Measurements from ENCODE around the gene LRATD1. TPM values are rescaled to one million over a fixed set of nuclear protein-coding genes. Genes with fewer than 3 reads are reported as not detected.

LRATD1 gene
- polyA plus RNA-seq, 3 donors = not detected

- H3K79me2 ChIP-seq (ENCODE audit: insufficient read depth, low read length) = no peaks in the 10 kb centered on the region
- H3K36me3 ChIP-seq (replicated peaks in 1 of 2; ENCODE audit: control insufficient read depth in 1 of 2, insufficient read depth in 2 of 2, low read length in 2 of 2) = no peaks in the 10 kb centered on the region
- no peak overlapping the region for H3K9ac ChIP-seq (ENCODE audit: insufficient read depth, low read length, poor library complexity, severe bottlenecking)
- no peaks in the 10 kb centered on the region for H4K20me1 ChIP-seq (ENCODE audit: insufficient read depth, low read length)
- intact Hi-C loops (cut with micrococcal nuclease) = no loop called here
- no peaks in the 10 kb centered on the region for H3K4me1 ChIP-seq (ENCODE audit: control insufficient read depth in 1 of 2, insufficient read depth in 2 of 2, low read length in 2 of 2)
- no peak for TF ChIP-seq CTCF (IDR thresholded peaks at IDR 0.05)
- H3K27me3 ChIP-seq (ENCODE audit: control insufficient read depth in 2 of 2, insufficient read depth in 2 of 2, low read length in 2 of 2) = peaks cover 44 to 74% of the 10 kb centered on the region in 2 donors
- H2AFZ ChIP-seq (ENCODE audit: insufficient read depth, low read depth, low read length, poor library complexity, severe bottlenecking) = no peak overlapping the region
- no peak overlapping the region for H3K27ac Mint-ChIP-seq
- peaks cover 0 to 30% of the 10 kb centered on the region in 2 donors for H3K9me3 ChIP-seq (replicated peaks in 1 of 2; ENCODE audit: control insufficient read depth in 1 of 2, insufficient read depth in 1 of 2, low read length in 2 of 2)
- no peak overlapping the region for H3K27ac ChIP-seq (ENCODE audit: low read depth in 1 of 2, low read length in 2 of 2)
- H3K27me3 Mint-ChIP-seq (ENCODE audit: low read depth in 3 of 3) = peaks cover 63 to 69% (median 67%) of the 10 kb centered on the region in 3 donors
- peaks cover 0 to 20% (median 7%) of the 10 kb centered on the region in 7 donors for H3K9me3 Mint-ChIP-seq
- 17% methylated on average over 12 of the region's 13 CpGs for WGBS (ENCODE audit: insufficient coverage)
- no peaks in the 10 kb centered on the region for H3K4me1 Mint-ChIP-seq
- no peak for DNase-seq
- H3K4me3 ChIP-seq (replicated peaks in 1 of 3; ENCODE audit: low read depth in 2 of 3, low read length in 3 of 3) = no peak overlapping the region
- H3K36me3 Mint-ChIP-seq = no peaks in the 10 kb centered on the region
- H3K4me2 ChIP-seq (replicated peaks; ENCODE audit: extremely low read depth, low read length, poor library complexity, severe bottlenecking) = no peak overlapping the region
- H3K4me3 Mint-ChIP-seq = peak overlapping the region in 1 of 2 donors; percentile 85
Measured at GRCh38 chr2:14633061-14633460, 544 bp downstream of the LRATD1 start.

GRCh38 chr2:14633461-14634181 lies 1.1 kb downstream of the LRATD1 start:
- H3K27ac Mint-ChIP-seq = no peak overlapping the region
- Histone ChIP-seq H3K9ac (ENCODE audit: insufficient read depth, low read length, poor library complexity, severe bottlenecking) (no peak overlapping the region), H3K27ac (ENCODE audit: low read depth in 1 of 2, low read length in 2 of 2) (no peak overlapping the region), H3K27me3 (ENCODE audit: control insufficient read depth in 2 of 2, insufficient read depth in 2 of 2, low read length in 2 of 2) (peaks cover 44 to 74% of the 10 kb centered on the region in 2 donors), H3K4me3 (replicated peaks in 1 of 3; ENCODE audit: low read depth in 2 of 3, low read length in 3 of 3) (no peak overlapping the region), H2AFZ (ENCODE audit: insufficient read depth, low read depth, low read length, poor library complexity, severe bottlenecking) (no peak overlapping the region), H3K4me2 (replicated peaks; ENCODE audit: extremely low read depth, low read length, poor library complexity, severe bottlenecking) (no peak overlapping the region), H3K79me2 (ENCODE audit: insufficient read depth, low read length) (no peaks in the 10 kb centered on the region), H3K9me3 (replicated peaks in 1 of 2; ENCODE audit: control insufficient read depth in 1 of 2, insufficient read depth in 1 of 2, low read length in 2 of 2) (peaks cover 0 to 30% of the 10 kb centered on the region in 2 donors), H3K4me1 (ENCODE audit: control insufficient read depth in 1 of 2, insufficient read depth in 2 of 2, low read length in 2 of 2) (no peaks in the 10 kb centered on the region), H3K36me3 (replicated peaks in 1 of 2; ENCODE audit: control insufficient read depth in 1 of 2, insufficient read depth in 2 of 2, low read length in 2 of 2) (no peaks in the 10 kb centered on the region), H4K20me1 (ENCODE audit: insufficient read depth, low read length) (no peaks in the 10 kb centered on the region)
- no peak for DNase-seq
- H3K27me3 Mint-ChIP-seq (ENCODE audit: low read depth in 3 of 3) = peaks cover 62 to 69% (median 67%) of the 10 kb centered on the region in 3 donors
- no peaks in the 10 kb centered on the region for H3K36me3 Mint-ChIP-seq
- TF ChIP-seq CTCF (IDR thresholded peaks at IDR 0.05) = no peak
- H3K4me1 Mint-ChIP-seq = no peaks in the 10 kb centered on the region
- H3K4me3 Mint-ChIP-seq = peak overlapping the region in 1 of 2 donors; percentile 85
- H3K9me3 Mint-ChIP-seq = peaks cover 0 to 20% (median 7%) of the 10 kb centered on the region in 7 donors
- intact Hi-C loops (cut with micrococcal nuclease) = no loop called here
- 8% methylated on average over 39 of the region's 42 CpGs for WGBS (ENCODE audit: insufficient coverage)

Measured in CD14-positive monocyte (primary cell).